Measurements from ENCODE around the gene MAP6.

Gene MAP6

GRCh38 chr11:75594211-75594610, 74.6 kb downstream of the MAP6 start:
- Histone ChIP-seq H3K4me3 (ENCODE audit: low read depth, low read length, poor library complexity, severe bottlenecking) (no peak overlapping the region), H3K9me2 (ENCODE audit: low read depth, low read length) (no peaks in the 10 kb centered on the region), H4K20me1 (ENCODE audit: insufficient read depth, low read length) (no peaks in the 10 kb centered on the region), H2AFZ (ENCODE audit: low read length) (no peak overlapping the region), H3K79me2 (ENCODE audit: insufficient read depth, low read length) (no peaks in the 10 kb centered on the region), H3K4me1 (ENCODE audit: insufficient read depth, low read length, severe bottlenecking) (no peaks in the 10 kb centered on the region), H3K27me3 (ENCODE audit: insufficient read depth, low read length) (no peaks in the 10 kb centered on the region; the same call in 1 of the 2 replicates), H3K9me3 (ENCODE audit: low read length) (no peaks in the 10 kb centered on the region), H3F3A (ENCODE audit: insufficient read depth, low read length) (no peaks in the 10 kb centered on the region), H3K36me3 (ENCODE audit: insufficient read depth, low read length) (no peaks in the 10 kb centered on the region), H3K27ac (ENCODE audit: low read depth, low read length, poor library complexity, severe bottlenecking) (no peak overlapping the region), H3K4me2 (ENCODE audit: low read length) (no peak overlapping the region), H3K9ac (ENCODE audit: low read length) (no peak overlapping the region)
- no peak for TF ChIP-seq EZH2 (IDR thresholded peaks at IDR 0.05; ENCODE audit: borderline replicate concordance, low read length)
- no peak for TF ChIP-seq CTCF (IDR thresholded peaks at IDR 0.05; ENCODE audit: low read length)

GRCh38 chr11:75593286-75593915, 75.4 kb downstream of the MAP6 start:
- H3K79me2 ChIP-seq (ENCODE audit: insufficient read depth, low read length) = no peaks in the 10 kb centered on the region
- H3K9me3 ChIP-seq (ENCODE audit: low read length) = no peaks in the 10 kb centered on the region
- H3K4me2 ChIP-seq (ENCODE audit: low read length) = no peak overlapping the region
- no peaks in the 10 kb centered on the region for H3F3A ChIP-seq (ENCODE audit: insufficient read depth, low read length)
- H3K4me3 ChIP-seq (ENCODE audit: low read depth, low read length, poor library complexity, severe bottlenecking) = no peak overlapping the region
- no peaks in the 10 kb centered on the region for H3K4me1 ChIP-seq (ENCODE audit: insufficient read depth, low read length, severe bottlenecking)
- H4K20me1 ChIP-seq (ENCODE audit: insufficient read depth, low read length) = no peaks in the 10 kb centered on the region
- H3K9ac ChIP-seq (ENCODE audit: low read length) = no peak overlapping the region
- H2AFZ ChIP-seq (ENCODE audit: low read length) = no peak overlapping the region
- H3K27me3 ChIP-seq (ENCODE audit: insufficient read depth, low read length) = no peaks in the 10 kb centered on the region; the same call in 1 of the 2 replicates
- H3K9me2 ChIP-seq (ENCODE audit: low read depth, low read length) = no peaks in the 10 kb centered on the region
- H3K36me3 ChIP-seq (ENCODE audit: insufficient read depth, low read length) = no peaks in the 10 kb centered on the region
- no peak for TF ChIP-seq EZH2 (IDR thresholded peaks at IDR 0.05; ENCODE audit: borderline replicate concordance, low read length)
- TF ChIP-seq CTCF (IDR thresholded peaks at IDR 0.05; ENCODE audit: low read length) = no peak
- H3K27ac ChIP-seq (ENCODE audit: low read depth, low read length, poor library complexity, severe bottlenecking) = no peak overlapping the region

GRCh38 chr11:75592715-75593114, 76.1 kb downstream of the MAP6 start:
- H3K9me2 ChIP-seq (ENCODE audit: low read depth, low read length) = no peaks in the 10 kb centered on the region
- TF ChIP-seq EZH2 (IDR thresholded peaks at IDR 0.05; ENCODE audit: borderline replicate concordance, low read length) (no peak), CTCF (IDR thresholded peaks at IDR 0.05; ENCODE audit: low read length) (no peak)

More at GRCh38 chr11:75592715-75593114, 76.1 kb downstream of the MAP6 start:
- no peaks in the 10 kb centered on the region; the same call in 1 of the 2 replicates for H3K27me3 ChIP-seq (ENCODE audit: insufficient read depth, low read length)
- no peaks in the 10 kb centered on the region for H3F3A ChIP-seq (ENCODE audit: insufficient read depth, low read length)
- H3K4me2 ChIP-seq (ENCODE audit: low read length) = no peak overlapping the region
- no peaks in the 10 kb centered on the region for H3K36me3 ChIP-seq (ENCODE audit: insufficient read depth, low read length)
- H3K79me2 ChIP-seq (ENCODE audit: insufficient read depth, low read length) = no peaks in the 10 kb centered on the region
- no peaks in the 10 kb centered on the region for H4K20me1 ChIP-seq (ENCODE audit: insufficient read depth, low read length)
- H3K4me3 ChIP-seq (ENCODE audit: low read depth, low read length, poor library complexity, severe bottlenecking) = no peak overlapping the region
- H3K9ac ChIP-seq (ENCODE audit: low read length) = no peak overlapping the region
- no peaks in the 10 kb centered on the region for H3K9me3 ChIP-seq (ENCODE audit: low read length)
- no peaks in the 10 kb centered on the region for H3K4me1 ChIP-seq (ENCODE audit: insufficient read depth, low read length, severe bottlenecking)
- H2AFZ ChIP-seq (ENCODE audit: low read length) = no peak overlapping the region
- H3K27ac ChIP-seq (ENCODE audit: low read depth, low read length, poor library complexity, severe bottlenecking) = no peak overlapping the region

All from OCI-LY1 (cell line).